HCT116 (cell line): ENCODE data around the gene TUBB4B. TPM values are rescaled to one million over a fixed set of nuclear protein-coding genes. Genes with fewer than 3 reads are reported as not detected.
A peak's percentile ranks its signal among the peaks of the same experiment; 100 is the strongest.

Experiments used
- ATAC-seq: fragments of 200-7000 bp; cut with Tn5 transposase; 2 replicates; pipeline ENCODE4 v1.9.1; 2020; ENCODE audit warnings: mild to moderate bottlenecking, moderate library complexity
- BruUV-seq: library from RNA; stranded (reverse); fragments of 400-500 nt; replicated peaks from 2 replicates; lab custom pipeline; 2021; lab: Mats Ljungman, UMichigan
- CTCF ChIA-PET: fragments of 300-600 bp; sonication (Branson Sonifier 250); formaldehyde crosslinking; loops from one replicate; lab custom pipeline; 2021; ENCODE audit warnings: antibody characterized with exemption; lab: Charles Lee
- POLR2A ChIA-PET: fragments of 300-600, 350-600 bp; sonication (Branson Sonifier 250); formaldehyde crosslinking; loops from one replicate; lab custom pipeline; 2021; ENCODE audit warnings: antibody characterized with exemption; lab: Charles Lee
- RAD21 ChIA-PET, 2 experiments: fragments of 300-600 bp; sonication (Branson Sonifier 250); formaldehyde crosslinking; loops; one replicate each; lab custom pipeline; 2023; ENCODE audit warnings: low total read pairs in 2 of 2; ENCODE audit not compliant: uncharacterized antibody in 2 of 2, unreplicated experiment in 2 of 2, low non-redundant PET in 1 of 2; lab: Charles Lee
- DNase-seq: peaks from one replicate; pipeline ENCODE4 v3.0.0-alpha.2; 2010; ENCODE audit warnings: low read depth, low spot score
- H2AFZ ChIP-seq: fragments of 200-600 bp; shearing (Covaris generic), sonication (generic); 2 replicates; pipeline ENCODE4 v1.6.1; 2017; ENCODE audit warnings: low read depth, mixed run types, mixed read lengths, antibody characterized with exemption, low read length; ENCODE audit not compliant: poor library complexity, severe bottlenecking
- H3K27ac ChIP-seq: 2 replicates; pipeline ENCODE4 v1.5.1; 2012; ENCODE audit warnings: low read depth, low read length
- H3K27me3 ChIP-seq: fragments of 200-600 bp; sonication (generic); 2 replicates; pipeline ENCODE4 v1.6.1; 2016; ENCODE audit warnings: mixed run types, low read length, mixed read lengths; ENCODE audit not compliant: insufficient read depth
- H3K36me3 ChIP-seq, 2 experiments: fragments of 200-500 bp in 1 of 2; fragments of 200-600 bp in 1 of 2; sonication (Bioruptor generic) in 1 of 2; sonication (generic) in 1 of 2; 2 replicates each; pipeline versions ENCODE4 v1.5.1 to v1.6.1; 2014 to 2016; ENCODE audit warnings: low read length in 2 of 2, inconsistent platforms in 1 of 2, mixed read lengths in 1 of 2, mixed run types in 1 of 2; ENCODE audit not compliant: insufficient read depth in 2 of 2, control insufficient read depth in 1 of 2
- H3K4me1 ChIP-seq, 2 experiments: fragments of 200-600 bp in 1 of 2; sonication (generic) in 1 of 2; 2 replicates each; pipeline versions ENCODE4 v1.5.1 to v1.6.1; 2012 to 2017; ENCODE audit warnings: low read length in 2 of 2, inconsistent platforms in 1 of 2, mild to moderate bottlenecking in 1 of 2, mixed read lengths in 1 of 2, mixed run types in 1 of 2, moderate library complexity in 1 of 2; ENCODE audit not compliant: insufficient read depth in 2 of 2, control insufficient read depth in 1 of 2
- H3K4me2 ChIP-seq: fragments of 200-600 bp; sonication (generic); 2 replicates; pipeline ENCODE4 v1.6.1; 2017; ENCODE audit warnings: mixed run types, low read length, mixed read lengths
- H3K4me3 ChIP-seq, 2 experiments: fragments of 200-600 bp in 1 of 2; sonication (generic) in 1 of 2; replicated peaks in 1 of 2; 2 replicates each; pipeline ENCODE4 v1.5.1; 2011 to 2016; ENCODE audit warnings: low read length in 2 of 2, control low read depth in 1 of 2, low read depth in 1 of 2, mild to moderate bottlenecking in 1 of 2, mixed read lengths in 1 of 2, mixed run types in 1 of 2
- H3K79me2 ChIP-seq: fragments of 200-600 bp; sonication (generic); 2 replicates; pipeline ENCODE4 v1.6.1; 2017; ENCODE audit warnings: mild to moderate bottlenecking, mixed run types, low read length, moderate library complexity, mixed read lengths; ENCODE audit not compliant: insufficient read depth
- H3K9ac ChIP-seq: fragments of 200-600 bp; sonication (generic); 2 replicates; pipeline ENCODE4 v1.6.1; 2016; ENCODE audit warnings: low read length, mixed read lengths
- H3K9me2 ChIP-seq: fragments of 200-600 bp; sonication (generic), shearing (Covaris generic); 2 replicates; pipeline ENCODE4 v1.6.1; 2017; ENCODE audit warnings: mixed run types, mild to moderate bottlenecking, moderate library complexity; ENCODE audit not compliant: insufficient read depth
- H3K9me3 ChIP-seq, 2 experiments: fragments of 200-500 bp in 1 of 2; fragments of 200-600 bp in 1 of 2; sonication (Bioruptor generic) in 1 of 2; sonication (generic) in 1 of 2; 2 replicates each; pipeline ENCODE4 v1.6.1; 2014 to 2017; ENCODE audit warnings: low read length in 2 of 2, mixed read lengths in 2 of 2, inconsistent platforms in 1 of 2, low read depth in 1 of 2, mild to moderate bottlenecking in 1 of 2, mixed run types in 1 of 2, moderate library complexity in 1 of 2; ENCODE audit not compliant: control insufficient read depth in 1 of 2, insufficient read depth in 1 of 2
- H4K20me1 ChIP-seq: fragments of 200-600 bp; sonication (generic), shearing (Covaris generic); 2 replicates; pipeline ENCODE4 v1.6.1; 2017; ENCODE audit warnings: mixed run types, mild to moderate bottlenecking, moderate library complexity; ENCODE audit not compliant: insufficient read depth
- CBX3 ChIP-seq: IDR thresholded peaks from 2 replicates; pipeline ENCODE4 v1.6.1; 2012; ENCODE audit warnings: low read depth
- EGR1 ChIP-seq: IDR thresholded peaks from 2 replicates; pipeline ENCODE4 v1.6.1; 2012; ENCODE audit warnings: low read depth
- EZH2phosphoT487 ChIP-seq: fragments of 200-600 bp; IDR thresholded peaks from 2 replicates; pipeline ENCODE4 v1.6.1; 2018; ENCODE audit warnings: antibody characterized with exemption, borderline replicate concordance
- FOSL1 ChIP-seq: IDR thresholded peaks from 2 replicates; pipeline ENCODE4 v1.6.1; 2012; ENCODE audit warnings: low read depth
- JUND ChIP-seq: IDR thresholded peaks from 2 replicates; pipeline ENCODE4 v1.6.1; 2012
- POLR2A ChIP-seq: IDR thresholded peaks from 2 replicates; pipeline ENCODE4 v1.7.0; 2011; ENCODE audit warnings: borderline replicate concordance; ENCODE audit not compliant: insufficient read depth, insufficient read length; ENCODE audit errors: extremely low read depth
- RAD21 ChIP-seq: IDR thresholded peaks from 2 replicates; pipeline ENCODE4 v1.6.1; 2012; ENCODE audit warnings: low read depth, mild to moderate bottlenecking
- SP1 ChIP-seq: IDR thresholded peaks from 2 replicates; pipeline ENCODE4 v1.6.1; 2012; ENCODE audit warnings: low read depth
- SRF ChIP-seq: IDR thresholded peaks from 2 replicates; pipeline ENCODE4 v1.6.1; 2012; ENCODE audit warnings: low read depth
- TCF7L2 ChIP-seq: IDR thresholded peaks from 2 replicates; pipeline ENCODE4 v1.7.0; 2011; ENCODE audit warnings: borderline replicate concordance, inconsistent platforms; ENCODE audit not compliant: insufficient read depth, insufficient read length; ENCODE audit errors: extremely low read depth
- YY1 ChIP-seq: IDR thresholded peaks from 2 replicates; pipeline ENCODE4 v1.6.1; 2011; ENCODE audit warnings: low read length, low read depth, moderate library complexity, mild to moderate bottlenecking; ENCODE audit not compliant: insufficient replicate concordance; ENCODE audit errors: extremely low read depth
- ZFX ChIP-seq: fragments of 450-650 bp; IDR thresholded peaks from 2 replicates; pipeline ENCODE4 v1.6.1; 2017
- ZNF274 ChIP-seq: fragments of 200-500 bp; sonication (Bioruptor generic); IDR thresholded peaks from 2 replicates; pipeline ENCODE4 v1.6.1; 2014; ENCODE audit warnings: mild to moderate bottlenecking, low read depth, low read length, inconsistent platforms
- intact Hi-C: fragments of 100-400 bp; cut with micrococcal nuclease; formaldehyde crosslinking; loops from 2 replicates; pipeline ENCODE4 v1.10.0; 2022
- total RNA-seq: library from RNA; stranded (reverse); gene quantifications from one replicate; pipeline ENCODE4 v1.2.1, GENCODE V29; 2021; ENCODE audit not compliant: unreplicated experiment
- TF ChIP-seq, protein P1 (sequence below): IDR thresholded peaks from 2 replicates; pipeline ENCODE4 v1.6.1; 2011; ENCODE audit warnings: mild to moderate bottlenecking, low read length, moderate library complexity; ENCODE audit not compliant: insufficient replicate concordance; ENCODE audit errors: extremely low read depth
- TF ChIP-seq, protein P2 (sequence below): IDR thresholded peaks from 2 replicates; pipeline ENCODE4 v1.6.1; 2012

The TUBB4B gene
- total RNA-seq, 1 experiment from 2014 or later = 502 TPM

DNA sequence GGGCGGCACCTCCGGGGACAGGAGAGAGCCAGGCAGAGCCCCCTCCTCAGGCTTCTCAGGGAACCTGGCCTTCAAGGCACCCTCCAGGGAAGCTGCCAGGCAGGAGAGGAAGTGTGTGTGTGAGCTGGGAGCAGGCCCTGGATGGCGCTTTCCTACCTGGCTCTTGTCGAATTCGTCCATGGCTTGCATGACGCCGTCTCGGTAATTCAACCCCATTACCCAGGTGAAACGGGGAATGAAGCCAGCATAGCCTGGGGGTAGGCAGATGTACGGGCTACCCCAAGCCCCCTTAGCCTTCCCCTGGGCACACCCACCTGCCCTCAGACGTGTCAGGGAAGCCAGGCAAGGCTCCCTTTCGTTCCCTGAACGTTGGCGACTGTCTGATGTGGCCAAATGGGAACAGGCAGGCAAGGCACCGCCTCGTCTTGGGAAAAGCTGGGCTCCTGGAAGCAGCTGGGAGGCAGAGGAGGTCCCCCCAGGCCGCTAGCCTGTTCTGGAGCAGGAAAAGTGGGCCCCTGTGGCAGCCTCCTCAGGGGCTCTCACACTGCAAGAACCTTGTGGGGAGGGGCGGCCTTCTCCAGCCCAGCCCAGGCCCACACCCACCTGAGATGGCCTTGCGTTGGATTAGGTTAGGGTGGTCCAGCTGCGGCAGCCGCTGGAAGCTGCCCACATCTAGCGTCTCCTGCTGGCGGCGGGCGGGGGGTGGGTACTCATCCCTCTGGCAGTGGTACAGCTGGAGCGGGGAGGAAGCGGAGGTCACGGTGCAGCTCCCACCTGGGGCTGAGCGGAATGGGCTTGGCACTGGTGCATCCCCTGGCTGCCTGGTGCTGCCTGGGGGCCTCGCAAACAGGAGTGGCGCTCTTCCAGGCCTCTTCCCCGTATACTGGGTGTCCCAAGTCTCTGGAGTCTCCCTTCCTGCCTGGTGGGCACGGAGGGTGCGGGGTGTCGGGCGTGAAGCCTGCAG, 3.7 kb downstream of the TUBB4B start:
- intact Hi-C loops = no loop called here
- Histone ChIP-seq H3K27ac (peak overlapping the region; percentile 19; the same call in 1 of the 2 replicates), H3K36me3 (peaks cover 11 to 21% of the 10 kb centered on the region in 2 experiments), H2AFZ (no peak overlapping the region), H3K4me3 (no peak overlapping the region), H3K9me2 (no peaks in the 10 kb centered on the region), H4K20me1 (peaks cover 21% of the 10 kb centered on the region; the same call in 1 of the 2 replicates), H3K27me3 (no peaks in the 10 kb centered on the region), H3K9ac (no peak overlapping the region), H3K4me1 (peaks cover 8 to 24% of the 10 kb centered on the region in 2 experiments), H3K9me3 (no peaks in the 10 kb centered on the region), H3K79me2 (peaks cover 26% of the 10 kb centered on the region), H3K4me2 (no peak overlapping the region)
- BruUV-seq = no TSS peak
- RAD21 ChIA-PET = no interaction called here
- POLR2A ChIA-PET = interaction anchor here (1.1 to 1.7 kb wide), 3 partner anchors 9 to 177 kb away, joined by 3 to 5 read pairs (median 4); partner anchors contain the start of gene SSNA1
- CTCF ChIA-PET = interaction anchor here (2.4 kb wide), 1 partner anchor 8 kb away, joined by 7 read pairs; no protein-coding TSS in a partner anchor
- DNase-seq (no peak), ATAC-seq (no peak)
- TF ChIP-seq ZFX (no peak), POLR2A (peak; percentile 0)

DNA sequence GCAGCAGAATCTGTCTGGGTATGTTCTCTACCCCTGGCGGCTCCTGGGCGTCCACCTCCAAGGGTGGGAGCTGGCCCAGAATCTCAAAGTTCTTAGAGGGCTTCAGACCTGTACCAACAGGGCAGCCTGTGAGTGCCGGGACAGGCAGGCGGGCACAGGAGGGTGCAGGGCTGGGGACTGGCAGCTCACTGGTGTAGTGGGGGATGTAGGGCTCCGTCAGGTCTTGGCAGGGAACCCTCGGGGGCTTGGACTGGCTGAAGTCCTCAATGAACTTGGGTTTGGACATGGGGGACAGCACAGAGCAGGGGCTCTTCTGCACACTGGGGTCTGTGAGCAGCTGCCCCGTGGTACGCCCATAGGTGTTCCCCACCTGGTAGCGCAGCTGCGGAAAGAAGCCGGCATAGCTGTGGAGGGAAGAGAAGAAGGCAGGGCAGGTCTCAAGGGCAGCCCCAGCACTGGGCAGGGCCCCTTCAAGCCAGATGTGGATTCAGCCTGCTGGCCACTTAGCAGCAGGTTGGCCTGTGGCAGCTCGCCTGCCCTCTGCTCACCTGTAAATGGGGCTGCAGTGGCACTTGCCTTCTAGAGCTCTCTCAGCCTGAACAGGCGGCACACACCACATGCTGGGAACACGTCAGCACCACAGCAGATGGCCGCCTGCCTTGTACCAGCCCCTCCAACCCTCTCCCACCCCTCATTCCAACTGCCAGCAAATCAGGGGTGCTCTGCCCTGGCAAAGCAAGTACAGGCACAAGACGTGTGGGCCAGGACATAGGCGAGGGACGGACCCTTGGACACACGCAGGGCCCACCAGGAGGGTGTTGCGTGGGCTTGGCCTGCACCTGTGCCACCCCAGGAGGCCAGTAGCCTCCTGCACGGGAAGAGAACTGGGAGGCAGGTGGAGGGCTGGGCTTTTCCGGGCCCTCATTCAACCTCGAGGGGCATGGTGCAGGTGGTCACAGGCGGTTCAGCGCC, 4.6 kb downstream of the TUBB4B start:
- H3K27me3 ChIP-seq = no peaks in the 10 kb centered on the region
- H3K4me3 ChIP-seq = no peak overlapping the region
- H3K36me3 ChIP-seq = peaks cover 11 to 21% of the 10 kb centered on the region in 2 experiments
- ATAC-seq (no peak), DNase-seq (no peak)
- H3K9ac ChIP-seq = no peak overlapping the region
- intact Hi-C loops = no loop called here
- H3K9me2 ChIP-seq = no peaks in the 10 kb centered on the region
- H3K4me2 ChIP-seq = no peak overlapping the region
- H3K4me1 ChIP-seq = peaks cover 8 to 22% of the 10 kb centered on the region in 2 experiments
- RAD21 ChIA-PET = no interaction called here
- H4K20me1 ChIP-seq = peaks cover 21% of the 10 kb centered on the region; the same call in 1 of the 2 replicates
- H3K27ac ChIP-seq = no peak overlapping the region
- H3K9me3 ChIP-seq = no peaks in the 10 kb centered on the region
- CTCF ChIA-PET = interaction anchor here (2.4 kb wide), 1 partner anchor 9 kb away, joined by 7 read pairs; no protein-coding TSS in a partner anchor
- peaks cover 25% of the 10 kb centered on the region for H3K79me2 ChIP-seq
- POLR2A ChIA-PET = interaction anchor here (1.4 to 1.7 kb wide), 2 partner anchors 32 to 57 kb away, joined by 3 to 4 read pairs; partner anchors contain the start of genes SSNA1 and TOR4A
- H2AFZ ChIP-seq = no peak overlapping the region
- no TSS peak for BruUV-seq
- TF ChIP-seq ZFX (no peak), TCF7L2 (no peak), YY1 (no peak), JUND (no peak), RAD21 (no peak), EZH2phosphoT487 (no peak), CBX3 (no peak), EGR1 (no peak), SRF (no peak), ZNF274 (no peak), SP1 (no peak), FOSL1 (no peak)
- TF ChIP-seq, protein P1, sequence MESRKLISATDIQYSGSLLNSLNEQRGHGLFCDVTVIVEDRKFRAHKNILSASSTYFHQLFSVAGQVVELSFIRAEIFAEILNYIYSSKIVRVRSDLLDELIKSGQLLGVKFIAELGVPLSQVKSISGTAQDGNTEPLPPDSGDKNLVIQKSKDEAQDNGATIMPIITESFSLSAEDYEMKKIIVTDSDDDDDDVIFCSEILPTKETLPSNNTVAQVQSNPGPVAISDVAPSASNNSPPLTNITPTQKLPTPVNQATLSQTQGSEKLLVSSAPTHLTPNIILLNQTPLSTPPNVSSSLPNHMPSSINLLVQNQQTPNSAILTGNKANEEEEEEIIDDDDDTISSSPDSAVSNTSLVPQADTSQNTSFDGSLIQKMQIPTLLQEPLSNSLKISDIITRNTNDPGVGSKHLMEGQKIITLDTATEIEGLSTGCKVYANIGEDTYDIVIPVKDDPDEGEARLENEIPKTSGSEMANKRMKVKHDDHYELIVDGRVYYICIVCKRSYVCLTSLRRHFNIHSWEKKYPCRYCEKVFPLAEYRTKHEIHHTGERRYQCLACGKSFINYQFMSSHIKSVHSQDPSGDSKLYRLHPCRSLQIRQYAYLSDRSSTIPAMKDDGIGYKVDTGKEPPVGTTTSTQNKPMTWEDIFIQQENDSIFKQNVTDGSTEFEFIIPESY = no peak
- TF ChIP-seq, protein P2, sequence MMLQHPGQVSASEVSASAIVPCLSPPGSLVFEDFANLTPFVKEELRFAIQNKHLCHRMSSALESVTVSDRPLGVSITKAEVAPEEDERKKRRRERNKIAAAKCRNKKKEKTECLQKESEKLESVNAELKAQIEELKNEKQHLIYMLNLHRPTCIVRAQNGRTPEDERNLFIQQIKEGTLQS = no peak
